Right lobe of liver (tissue), 4 donors: ENCODE data around the gene AASDH.

Experiments used
- POLR2A ChIP-seq: fragments of 450-650 bp; IDR thresholded peaks from one replicate; pipeline ENCODE4 v1.6.1; 2017; ENCODE audit warnings: antibody characterized with exemption, mild to moderate bottlenecking
- TF ChIP-seq, protein P1 (sequence below), 4 donors: fragments of 200-600 bp in 3 of 4; fragments of 450-650 bp in 1 of 4; IDR thresholded peaks; one replicate each; pipeline versions ENCODE4 v1.5.1 to v1.8.0; 2016 to 2022; ENCODE audit warnings: antibody characterized with exemption in 4 of 4, mild to moderate bottlenecking in 2 of 4
- donor health status: DM: no; HTN: no; CAD: no.
- donor health status: DM: no; HTN: no; CAD: no.
- donor health status: DM: no; HTN: yes; CAD: no.

- TF ChIP-seq POLR2A: no peak
- TF ChIP-seq, protein P1, sequence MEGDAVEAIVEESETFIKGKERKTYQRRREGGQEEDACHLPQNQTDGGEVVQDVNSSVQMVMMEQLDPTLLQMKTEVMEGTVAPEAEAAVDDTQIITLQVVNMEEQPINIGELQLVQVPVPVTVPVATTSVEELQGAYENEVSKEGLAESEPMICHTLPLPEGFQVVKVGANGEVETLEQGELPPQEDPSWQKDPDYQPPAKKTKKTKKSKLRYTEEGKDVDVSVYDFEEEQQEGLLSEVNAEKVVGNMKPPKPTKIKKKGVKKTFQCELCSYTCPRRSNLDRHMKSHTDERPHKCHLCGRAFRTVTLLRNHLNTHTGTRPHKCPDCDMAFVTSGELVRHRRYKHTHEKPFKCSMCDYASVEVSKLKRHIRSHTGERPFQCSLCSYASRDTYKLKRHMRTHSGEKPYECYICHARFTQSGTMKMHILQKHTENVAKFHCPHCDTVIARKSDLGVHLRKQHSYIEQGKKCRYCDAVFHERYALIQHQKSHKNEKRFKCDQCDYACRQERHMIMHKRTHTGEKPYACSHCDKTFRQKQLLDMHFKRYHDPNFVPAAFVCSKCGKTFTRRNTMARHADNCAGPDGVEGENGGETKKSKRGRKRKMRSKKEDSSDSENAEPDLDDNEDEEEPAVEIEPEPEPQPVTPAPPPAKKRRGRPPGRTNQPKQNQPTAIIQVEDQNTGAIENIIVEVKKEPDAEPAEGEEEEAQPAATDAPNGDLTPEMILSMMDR (IDR thresholded peaks at IDR 0.05): no peak
These were observed 23.2 kb upstream of the AASDH start for GRCh38 chr4:56410247-56411062.
